ENCODE measurements around the gene TRAPPC4.
"Not testable (repeated sequence)": the region's sequence is repeated elsewhere in the genome, so short reads cannot be mapped to it uniquely, and the experiment has no call there.

TRAPPC4 gene

DNA sequence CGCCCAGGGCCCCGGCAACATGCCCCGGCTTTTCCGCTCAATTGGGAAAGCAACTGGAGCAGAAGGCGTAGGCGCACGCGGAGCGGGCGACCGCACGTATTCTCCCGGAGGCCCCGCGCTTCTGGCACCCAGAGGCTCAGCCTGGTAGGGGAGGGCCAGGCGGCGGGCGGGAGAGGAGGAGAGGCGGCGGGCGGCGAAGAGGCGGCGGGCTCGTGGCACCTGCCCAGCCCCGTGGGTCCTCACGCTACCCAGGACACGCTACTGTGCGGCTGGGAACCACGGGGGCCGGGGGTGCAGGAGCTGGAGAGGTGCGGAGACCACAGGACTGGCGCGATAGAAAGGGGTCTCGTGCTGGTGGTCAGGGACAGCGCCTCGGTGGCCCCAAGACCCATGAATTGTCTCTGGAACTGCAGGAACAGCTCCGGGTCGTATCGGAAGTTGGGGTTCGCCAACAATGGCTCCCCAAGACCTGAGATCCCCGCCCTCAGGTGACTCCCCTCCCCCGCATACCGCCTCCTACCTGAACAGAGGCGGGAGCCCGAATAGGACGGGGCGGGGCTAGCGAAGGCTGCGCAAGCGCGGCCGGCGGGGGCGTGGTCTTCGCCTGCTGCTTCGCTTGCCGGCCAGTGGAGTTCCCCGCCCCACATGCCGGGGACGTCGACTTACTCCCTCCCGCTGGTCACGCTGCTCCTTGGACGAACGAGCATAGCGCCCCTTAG lies 11.9 kb downstream of the TRAPPC4 start, which contains the start of gene SLC37A4:
TSS of gene SLC37A4 (minus strand) at position 549 of the 719 bp plus-strand sequence.
- in situ Hi-C loops (cut with HindIII; ENCODE audit: low sequenced_read_pairs): no loop called here

DNA sequence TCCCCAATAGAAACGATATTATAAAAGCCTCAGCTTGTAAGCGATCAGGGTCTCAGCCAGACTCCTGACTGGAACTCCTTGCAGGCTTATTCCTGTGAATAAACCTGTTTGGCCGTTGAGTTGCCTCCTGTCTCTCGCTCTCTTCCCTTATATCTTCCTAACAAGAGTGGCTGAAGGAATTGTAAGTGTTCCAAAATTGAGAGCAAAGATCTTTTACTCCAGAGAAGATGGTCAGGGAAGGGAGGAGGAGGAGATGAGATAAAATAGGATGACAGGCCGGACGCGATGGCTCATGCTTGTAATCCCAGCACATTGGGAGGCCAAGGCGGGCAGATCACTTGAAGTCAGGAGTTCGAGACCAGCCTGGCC lies 13.3 kb downstream of the TRAPPC4 start:
- in situ Hi-C loops (cut with HindIII; ENCODE audit: low sequenced_read_pairs): no loop called here

DNA sequence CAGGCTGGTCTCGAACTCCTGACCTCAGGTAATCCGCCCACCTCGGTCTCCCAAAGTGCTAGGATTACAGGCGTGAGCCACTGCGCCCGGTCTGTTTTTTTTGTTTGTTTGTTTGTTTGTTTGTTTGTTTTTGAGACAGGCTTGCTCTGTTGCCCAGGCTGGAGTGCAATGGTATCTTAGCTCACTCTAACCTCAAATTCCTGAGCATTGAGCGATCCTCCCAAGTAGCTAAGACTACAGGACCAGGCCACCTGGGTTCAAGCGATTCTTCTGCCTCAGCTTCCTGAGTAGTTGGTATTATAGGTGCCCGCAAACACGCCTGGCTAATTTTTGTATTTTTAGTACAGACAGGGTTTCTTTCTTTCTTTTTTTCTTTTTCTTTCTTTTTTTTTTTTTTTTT lies 14.9 kb downstream of the TRAPPC4 start:
- in situ Hi-C loops (cut with HindIII; ENCODE audit: low sequenced_read_pairs): not testable (repeated sequence)

DNA sequence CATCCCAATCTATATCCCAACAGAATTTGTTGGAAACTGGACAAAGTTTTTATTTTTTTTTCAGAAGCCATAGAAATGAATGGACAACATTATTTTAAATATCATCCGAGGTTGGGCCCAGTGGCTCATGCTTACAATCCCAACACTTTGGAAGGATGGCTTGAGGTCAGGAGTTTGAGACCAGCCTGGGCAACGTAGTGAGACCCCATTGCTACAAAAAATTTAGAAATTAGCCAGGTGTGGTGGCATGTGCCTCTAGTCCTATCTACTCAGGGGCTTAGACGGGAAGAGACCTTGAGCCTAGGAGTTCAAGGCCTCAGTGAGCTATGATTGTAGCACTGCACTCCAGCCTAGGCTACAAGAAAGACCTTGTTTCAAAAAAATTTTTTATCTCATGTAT lies 16.2 kb downstream of the TRAPPC4 start:
- in situ Hi-C loops (cut with HindIII; ENCODE audit: low sequenced_read_pairs): no loop called here

DNA sequence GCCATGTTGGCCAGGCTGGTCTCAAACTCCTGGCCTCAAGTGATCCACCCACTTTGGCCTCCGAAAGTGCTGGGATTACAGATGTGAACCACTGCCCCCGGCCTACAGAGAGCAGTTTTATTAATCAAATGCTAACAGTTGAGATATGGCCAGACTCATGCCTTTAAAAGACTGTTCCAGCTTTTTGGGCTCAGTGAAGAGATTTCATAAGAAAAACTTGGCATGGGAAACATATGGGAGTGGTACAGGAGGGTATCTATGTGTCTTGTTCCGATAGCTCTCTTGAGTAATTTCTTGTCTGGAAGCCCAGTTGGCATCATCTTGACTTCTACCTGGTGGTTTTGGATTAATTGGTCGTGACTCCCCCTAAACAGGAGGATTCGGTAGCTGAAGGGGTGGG lies 20.3 kb downstream of the TRAPPC4 start:
- in situ Hi-C loops (cut with HindIII; ENCODE audit: low sequenced_read_pairs): no loop called here

DNA sequence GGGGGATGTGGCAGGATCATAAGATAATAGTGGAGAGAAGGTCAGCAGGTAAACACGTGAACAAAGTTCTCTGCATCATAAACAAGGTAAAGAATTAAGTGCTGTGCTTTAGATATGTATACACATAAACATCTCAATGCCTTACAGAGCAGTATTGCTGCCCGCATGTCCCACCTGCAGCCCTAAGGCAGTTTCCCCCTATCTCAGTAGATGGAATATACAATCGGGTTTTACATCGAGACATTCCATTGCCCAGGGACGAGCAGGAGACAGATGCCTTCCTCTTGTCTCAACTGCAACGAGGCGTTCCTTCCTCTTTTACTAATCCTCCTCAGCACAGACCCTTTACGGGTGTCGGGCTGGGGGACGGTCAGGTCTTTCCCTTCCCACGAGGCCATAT lies 20.9 kb downstream of the TRAPPC4 start:
- in situ Hi-C loops (cut with HindIII; ENCODE audit: low sequenced_read_pairs): not testable (repeated sequence)

DNA sequence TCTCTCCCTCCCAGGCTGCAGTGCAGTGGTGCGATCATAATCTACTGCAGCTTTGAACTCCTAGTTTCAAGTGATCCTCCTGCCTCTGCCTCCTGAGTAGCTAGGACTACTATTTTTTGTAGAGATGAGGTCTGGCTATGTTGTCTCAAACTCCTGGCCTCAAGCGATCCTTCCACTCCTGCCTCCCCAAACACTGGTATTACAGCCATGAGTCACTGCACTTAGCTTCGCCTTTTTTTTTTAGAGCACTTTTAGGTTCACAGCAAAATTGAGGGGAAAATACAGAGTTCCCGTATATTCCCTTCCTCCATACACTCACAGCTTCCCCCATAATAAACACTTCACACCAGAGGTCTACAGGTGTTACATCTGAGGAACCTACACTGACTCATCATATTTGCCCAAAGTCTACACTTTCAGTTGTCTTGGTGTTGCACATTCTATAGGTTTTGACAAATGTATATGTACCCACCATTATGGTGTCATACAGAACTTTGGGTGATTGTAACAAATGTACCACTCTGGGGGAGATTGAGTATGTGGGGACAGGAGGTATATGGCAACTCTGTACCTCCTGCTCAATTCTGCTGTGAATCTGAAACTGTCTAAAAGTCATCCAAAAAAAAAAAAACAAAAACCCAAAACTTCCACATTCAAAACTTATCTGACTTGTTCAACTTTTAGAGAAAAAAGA lies 23.4 kb downstream of the TRAPPC4 start:
- in situ Hi-C loops (cut with HindIII; ENCODE audit: low sequenced_read_pairs): no loop called here

DNA sequence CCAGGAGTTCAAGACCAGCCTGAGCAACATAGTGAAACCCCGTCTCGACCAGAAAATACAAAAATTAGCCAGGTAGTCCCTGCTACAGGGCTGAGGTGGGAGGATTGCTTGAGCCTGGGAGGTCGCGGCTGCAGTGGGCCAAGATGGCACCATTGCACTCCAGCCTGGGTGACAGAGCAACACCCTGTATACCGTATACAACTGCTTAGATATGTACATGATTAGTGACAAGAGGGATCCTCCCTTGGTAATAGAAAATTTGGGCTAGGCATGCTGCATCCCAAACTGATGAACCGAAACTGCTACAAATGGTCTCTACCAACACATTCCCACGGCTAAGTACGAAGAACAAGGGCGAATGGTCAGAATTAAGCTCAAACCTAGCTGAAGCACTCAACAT lies 24.4 kb downstream of the TRAPPC4 start:
- in situ Hi-C loops (cut with HindIII; ENCODE audit: low sequenced_read_pairs): no loop called here

DNA sequence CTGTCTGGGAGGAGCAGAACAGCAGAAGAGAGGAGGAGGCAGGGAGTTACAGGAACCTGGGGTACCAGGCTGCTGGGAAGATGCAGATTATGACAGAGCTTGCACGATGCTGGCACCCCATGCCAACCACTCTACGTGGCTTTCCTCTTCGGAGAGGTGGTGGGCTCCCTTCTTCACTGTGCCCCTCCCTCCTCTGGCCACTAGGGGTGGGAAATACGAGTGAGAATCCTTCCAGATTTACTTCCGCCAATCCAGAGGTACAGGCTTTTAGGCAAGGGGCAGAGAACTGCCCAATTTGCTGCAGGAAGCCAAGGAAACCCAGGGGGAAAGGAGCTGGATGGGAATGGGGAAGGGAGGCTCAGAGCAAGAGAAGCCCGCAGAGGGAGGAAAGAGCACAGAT lies 26.1 kb downstream of the TRAPPC4 start:
- in situ Hi-C loops (cut with HindIII; ENCODE audit: low sequenced_read_pairs): no loop called here

DNA sequence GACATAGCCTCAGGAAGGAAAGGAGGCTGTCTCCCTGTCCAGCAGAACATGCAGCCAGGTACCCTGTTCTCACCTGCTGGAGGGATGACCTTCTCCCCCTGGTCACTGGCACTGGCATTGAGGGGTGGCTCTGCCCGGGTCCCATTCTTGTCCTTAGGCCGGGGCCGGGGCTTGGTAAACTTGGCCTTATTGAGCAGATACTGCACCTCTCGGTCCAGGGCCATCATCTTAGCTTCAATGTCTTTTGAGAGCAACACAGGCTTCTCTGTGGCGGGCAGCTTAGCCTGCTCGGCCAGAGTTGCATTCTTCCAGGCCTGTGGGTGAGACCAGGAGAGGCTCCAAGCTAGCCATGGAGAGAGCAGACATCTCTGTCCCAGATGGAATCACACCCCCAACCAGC lies 27.9 kb downstream of the TRAPPC4 start:
- in situ Hi-C loops (cut with HindIII; ENCODE audit: low sequenced_read_pairs): no loop called here

DNA sequence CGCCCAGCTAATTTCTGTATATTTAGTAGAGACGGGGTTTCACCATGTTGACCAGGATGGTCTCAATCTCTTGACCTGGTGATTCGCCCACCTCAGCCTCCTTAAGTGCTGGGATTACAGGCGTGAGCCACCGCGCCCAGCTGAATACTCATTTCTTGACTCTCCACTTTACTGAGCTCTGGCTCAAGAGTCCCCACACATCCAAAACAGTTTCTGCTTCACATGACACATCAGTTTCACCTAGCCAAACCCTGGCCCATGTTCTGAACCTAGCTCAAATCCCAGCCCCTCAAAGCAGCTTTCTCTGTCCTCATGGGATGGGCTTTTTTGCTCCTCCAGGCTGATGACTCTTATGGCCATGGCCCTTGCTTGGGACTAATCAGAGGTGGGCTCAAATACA lies 28.6 kb downstream of the TRAPPC4 start:
- in situ Hi-C loops (cut with HindIII; ENCODE audit: low sequenced_read_pairs): no loop called here

DNA sequence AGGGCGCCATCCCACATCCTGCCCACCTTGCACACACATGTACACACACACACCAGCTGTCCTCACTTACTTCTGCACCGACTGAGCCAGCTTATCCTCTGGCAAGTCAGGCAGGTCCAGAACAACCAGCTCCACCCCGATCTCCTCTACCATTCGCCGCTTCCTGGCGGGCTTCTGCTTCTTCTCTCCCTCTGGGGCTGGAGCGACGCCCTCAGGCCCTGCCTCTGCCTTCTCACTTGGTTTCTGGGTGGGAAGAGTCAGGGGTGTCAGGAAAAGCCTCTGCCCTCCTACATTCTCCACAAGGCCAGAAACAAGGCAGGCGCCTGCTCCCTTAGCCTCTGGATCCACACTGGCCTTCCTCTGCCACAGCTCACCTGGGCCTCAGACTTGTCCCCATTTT lies 30.1 kb downstream of the TRAPPC4 start:
- in situ Hi-C loops (cut with HindIII; ENCODE audit: low sequenced_read_pairs): no loop called here

DNA sequence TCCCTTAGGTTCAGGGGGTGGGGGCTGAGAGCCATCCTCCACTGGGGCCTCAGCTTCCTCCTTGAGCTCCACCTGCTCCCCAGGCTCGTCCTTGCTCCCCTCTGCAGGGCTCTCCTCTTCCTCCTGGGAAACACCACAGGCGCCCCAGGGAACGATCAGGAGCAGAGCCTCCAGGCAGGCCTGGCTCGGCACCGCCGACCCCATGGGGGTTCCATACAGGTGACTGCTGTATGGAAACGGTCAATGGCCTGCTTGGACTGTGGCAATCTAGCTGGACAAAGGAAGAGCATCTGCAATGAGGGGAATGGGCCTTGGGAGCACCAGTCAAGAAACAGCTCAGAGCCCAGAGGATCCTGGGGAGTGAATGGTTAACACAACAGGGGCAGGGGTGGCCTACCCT lies 30.5 kb downstream of the TRAPPC4 start:
- in situ Hi-C loops (cut with HindIII; ENCODE audit: low sequenced_read_pairs): no loop called here

DNA sequence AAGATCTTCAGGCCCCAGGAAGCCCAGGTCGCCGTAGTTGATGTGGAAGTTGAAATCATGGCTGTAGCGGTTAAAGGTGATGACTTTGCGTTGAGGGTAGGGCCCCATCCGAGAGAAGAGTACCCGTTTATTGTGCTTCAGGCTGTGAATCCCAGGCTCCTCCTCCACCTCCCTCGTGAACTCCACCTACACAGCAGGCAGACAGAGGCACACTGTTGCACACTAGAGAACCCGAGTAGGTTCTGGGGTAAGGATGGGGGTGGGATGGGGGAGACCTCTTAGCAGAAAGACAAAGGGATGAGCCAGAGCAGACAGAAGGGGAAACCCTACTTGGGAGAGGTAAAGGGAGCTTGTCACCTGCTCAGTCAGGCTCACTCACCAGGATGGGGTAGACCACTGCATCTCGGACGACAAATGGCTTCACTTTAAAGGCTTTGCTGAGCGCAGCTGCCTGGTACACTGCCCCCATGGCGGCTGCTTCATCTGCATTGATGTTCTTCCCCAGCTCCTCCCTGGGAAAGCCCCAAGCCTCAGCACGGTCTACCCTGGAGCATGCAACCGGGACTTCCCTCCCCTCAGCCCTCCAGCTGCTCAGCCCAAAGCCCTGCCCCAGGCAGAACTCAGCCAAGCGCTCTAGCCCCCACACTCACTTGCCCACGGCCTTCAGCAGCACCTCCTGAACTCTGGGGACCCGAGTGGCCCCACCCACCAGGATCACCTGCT lies 33.0 kb downstream of the TRAPPC4 start:
- in situ Hi-C loops (cut with HindIII; ENCODE audit: low sequenced_read_pairs): no loop called here

DNA sequence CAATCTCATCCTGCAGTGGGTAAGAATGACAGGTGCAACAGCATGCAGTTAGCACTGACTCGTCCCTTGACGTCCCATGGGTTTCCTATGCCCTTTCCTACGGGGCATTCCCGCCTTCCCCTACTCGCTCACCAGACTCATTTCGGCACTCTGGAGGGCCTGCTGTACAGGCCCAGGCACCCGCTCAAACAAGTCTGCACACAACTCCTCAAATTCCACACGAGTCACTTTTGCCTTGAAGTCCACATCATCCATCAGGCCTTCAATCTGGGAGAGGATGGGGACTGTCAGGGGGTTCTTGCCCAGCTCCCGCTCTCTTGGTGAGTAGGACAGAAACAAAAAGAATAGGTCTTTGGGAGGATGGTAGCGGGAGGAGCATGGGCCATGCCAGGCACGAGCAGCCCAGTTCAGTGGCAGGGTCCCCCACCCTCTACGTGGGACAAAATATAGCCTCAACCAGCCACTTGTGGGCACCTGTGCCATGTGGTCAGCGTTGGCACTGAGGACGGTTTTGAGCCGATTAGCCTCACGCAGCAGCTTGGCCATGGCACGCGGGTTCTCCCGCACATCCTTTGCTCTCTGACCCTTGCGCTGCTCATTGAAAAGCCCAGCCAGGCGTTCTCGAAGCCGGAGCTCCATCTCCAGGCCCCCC lies 33.7 kb downstream of the TRAPPC4 start:
- in situ Hi-C loops (cut with HindIII; ENCODE audit: low sequenced_read_pairs): no loop called here

DNA sequence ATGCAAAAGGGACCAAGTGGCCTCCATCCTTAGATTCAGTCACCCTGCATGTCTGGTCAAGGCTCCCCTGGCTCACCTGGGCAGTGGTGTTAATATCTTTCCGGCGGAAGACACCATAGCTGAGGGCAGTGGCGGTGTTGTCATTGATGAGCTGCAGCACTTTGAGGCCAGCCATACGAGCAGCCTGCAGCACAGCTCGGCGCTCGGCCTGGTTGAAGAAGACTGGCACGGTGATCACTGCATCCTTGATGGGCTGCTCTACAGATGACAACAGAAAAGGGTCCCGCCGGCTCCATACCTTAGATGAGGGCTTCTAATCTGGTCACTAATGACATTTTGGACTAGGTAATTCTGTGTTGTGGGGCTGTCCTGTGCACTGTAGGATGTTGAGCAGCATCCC lies 35.9 kb downstream of the TRAPPC4 start:
- in situ Hi-C loops (cut with HindIII; ENCODE audit: low sequenced_read_pairs): no loop called here

DNA sequence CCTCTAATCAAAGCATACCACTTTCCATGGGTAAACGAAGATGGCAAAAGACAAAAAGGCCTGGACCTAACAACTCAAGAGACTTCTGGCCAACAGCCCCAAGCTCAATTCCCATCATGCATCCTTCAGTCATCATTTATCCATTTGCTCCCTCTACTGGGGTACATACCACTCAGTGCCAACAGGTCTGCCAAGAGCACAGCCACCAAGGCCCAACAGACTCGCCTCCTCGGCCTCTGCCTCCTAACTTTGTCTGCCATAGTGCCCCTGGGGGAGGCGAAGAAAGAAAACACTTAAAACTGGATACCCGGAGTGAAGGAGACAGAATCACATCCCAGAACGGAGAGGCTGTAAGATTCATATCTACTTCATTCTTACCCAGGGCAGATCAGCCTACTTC lies 37.3 kb downstream of the TRAPPC4 start:
- in situ Hi-C loops (cut with HindIII; ENCODE audit: low sequenced_read_pairs): no loop called here

DNA sequence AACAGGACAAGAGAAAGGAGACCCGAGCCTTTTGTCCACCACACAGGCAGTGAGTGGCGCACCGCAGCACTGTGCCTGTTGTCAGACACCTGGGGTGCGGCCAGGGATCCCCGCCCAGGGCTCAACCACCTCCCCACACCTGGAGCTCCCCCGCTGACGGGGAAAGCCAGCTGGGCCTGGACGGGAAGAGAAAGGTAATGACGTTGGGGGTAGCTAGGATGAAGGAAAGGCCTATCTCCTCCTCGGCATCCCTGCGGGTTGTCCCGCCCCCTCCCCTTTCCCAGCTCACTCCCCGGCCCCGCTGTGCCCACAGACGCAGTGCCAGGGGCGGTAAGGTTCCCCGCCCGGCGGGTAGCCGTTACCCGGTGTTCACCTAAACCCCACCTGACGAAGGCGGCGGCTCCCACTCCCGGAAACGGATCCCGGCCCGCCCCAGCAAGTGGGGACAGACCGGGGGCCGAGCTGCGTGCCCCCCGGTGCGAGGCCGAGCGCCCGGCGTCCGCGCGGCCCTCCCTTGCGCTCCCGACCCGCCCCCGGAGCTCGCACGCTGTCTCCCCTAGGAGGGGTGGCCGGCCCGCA lies 37.9 kb downstream of the TRAPPC4 start:
- in situ Hi-C loops (cut with HindIII; ENCODE audit: low sequenced_read_pairs): no loop called here

DNA sequence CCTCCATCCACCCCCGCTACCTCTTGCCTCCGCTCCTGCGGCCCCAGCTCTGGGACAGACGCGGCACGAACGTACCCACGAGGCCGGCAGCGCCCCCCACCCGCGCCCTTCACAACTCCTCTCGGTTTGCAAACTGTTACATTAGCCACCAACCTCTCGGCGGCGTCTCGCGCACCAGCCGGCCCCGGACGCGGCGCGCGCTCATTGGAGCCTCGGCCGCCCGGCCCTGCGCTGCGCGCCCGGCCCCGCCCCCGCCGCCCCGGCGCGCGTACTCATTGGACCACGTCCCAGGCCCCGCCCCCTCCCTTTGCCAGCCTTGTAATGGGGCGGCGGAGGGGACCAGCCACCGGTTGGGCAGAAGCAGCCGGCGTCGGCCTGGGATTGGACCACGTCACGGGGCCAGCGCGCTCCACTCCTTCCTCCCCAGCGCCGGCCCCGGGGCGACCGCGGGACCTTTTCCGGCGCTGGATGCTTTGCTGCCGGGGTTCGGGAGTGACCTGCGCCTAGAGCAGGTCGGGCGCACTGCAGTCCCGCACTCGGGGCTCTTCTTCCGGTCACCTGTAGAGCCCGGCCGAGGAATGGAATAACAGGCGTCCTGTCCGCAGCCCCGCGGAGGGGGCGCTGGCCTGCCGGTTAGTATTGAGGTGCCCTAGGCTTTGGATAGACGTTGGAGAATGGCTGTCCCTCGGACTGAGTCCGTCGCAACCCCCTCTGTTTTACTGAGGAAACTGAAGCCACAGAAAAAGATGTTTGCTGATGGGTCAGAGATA lies 38.6 kb downstream of the TRAPPC4 start, which contains the start of gene HYOU1:
TSS of gene HYOU1 (minus strand) at position 206 of the 770 bp plus-strand sequence. CDS start 1,045 bp downstream, outside the sequence.
- in situ Hi-C loops (cut with HindIII; ENCODE audit: low sequenced_read_pairs): no loop called here

DNA sequence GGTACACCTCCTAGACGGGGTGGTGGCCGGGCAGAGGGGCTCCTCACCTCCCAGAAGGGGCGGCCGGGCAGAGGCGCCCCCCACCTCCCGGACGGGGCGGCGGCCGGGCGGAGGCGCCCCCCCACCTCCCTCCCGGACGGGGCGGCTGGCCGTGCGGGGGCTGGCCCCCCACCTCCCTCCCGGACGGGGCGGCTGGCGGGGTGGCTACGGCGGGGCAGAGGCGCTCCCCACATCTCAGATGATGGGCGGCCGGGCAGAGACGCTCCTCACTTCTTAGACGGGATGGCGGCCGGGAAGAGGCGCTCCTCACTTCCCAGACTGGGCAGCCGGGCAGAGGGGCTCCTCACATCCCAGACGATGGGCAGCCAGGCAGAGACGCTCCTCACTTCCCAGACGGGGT lies 40.6 kb downstream of the TRAPPC4 start:
- in situ Hi-C loops (cut with HindIII; ENCODE audit: low sequenced_read_pairs): not testable (repeated sequence)
